Neural crest cell (in vitro differentiated cells): Measurements from ENCODE around the gene DCAF6. TPM values are rescaled to one million over a fixed set of nuclear protein-coding genes. Genes with fewer than 3 reads are reported as not detected.

Experiments
- DNase-seq: peaks from one replicate; pipeline ENCODE4 v3.0.0; 2021; ENCODE audit warnings: low read depth, mixed read lengths, low spot score
- H3K27ac Mint-ChIP-seq: one replicate; pipeline ENCODE4 v1.8.0; 2021; ENCODE audit warnings: mild to moderate bottlenecking, mixed read lengths; ENCODE audit not compliant: unreplicated experiment
- H3K27me3 Mint-ChIP-seq: 2 replicates; pipeline ENCODE4 v1.8.0; 2021; ENCODE audit warnings: low read depth, mild to moderate bottlenecking, mixed read lengths
- H3K36me3 Mint-ChIP-seq: 2 replicates; pipeline ENCODE4 v1.8.0; 2021; ENCODE audit warnings: low read depth, mild to moderate bottlenecking, mixed read lengths
- H3K4me1 Mint-ChIP-seq: 2 replicates; pipeline ENCODE4 v1.8.0; 2021; ENCODE audit warnings: mixed read lengths
- H3K4me3 Mint-ChIP-seq: one replicate; pipeline ENCODE4 v1.8.0; 2021; ENCODE audit warnings: mild to moderate bottlenecking, mixed read lengths
- H3K9me3 Mint-ChIP-seq: 2 replicates; pipeline ENCODE4 v1.8.0; 2021; ENCODE audit warnings: mixed read lengths
- microRNA-seq: library from miRNA; unstranded; fragments of <30 nt; microRNA quantifications from one replicate; pipeline ENCODE4, GENCODE V29; 2020
- total RNA-seq: library from RNA; stranded (reverse); gene quantifications from 2 replicates; pipeline ENCODE4 v1.2.1, GENCODE V29; 2021
- TF ChIP-seq, protein P1 (sequence below): fragments of 200-600 bp; sonication (generic); conservative IDR thresholded peaks from 2 replicates; pipeline ENCODE4 v1.5.0; 2021; ENCODE audit warnings: antibody characterized with exemption, mild to moderate bottlenecking

The DCAF6 gene
- total RNA-seq, 1 donor from 2014 or later: 15.9 TPM

DNA sequence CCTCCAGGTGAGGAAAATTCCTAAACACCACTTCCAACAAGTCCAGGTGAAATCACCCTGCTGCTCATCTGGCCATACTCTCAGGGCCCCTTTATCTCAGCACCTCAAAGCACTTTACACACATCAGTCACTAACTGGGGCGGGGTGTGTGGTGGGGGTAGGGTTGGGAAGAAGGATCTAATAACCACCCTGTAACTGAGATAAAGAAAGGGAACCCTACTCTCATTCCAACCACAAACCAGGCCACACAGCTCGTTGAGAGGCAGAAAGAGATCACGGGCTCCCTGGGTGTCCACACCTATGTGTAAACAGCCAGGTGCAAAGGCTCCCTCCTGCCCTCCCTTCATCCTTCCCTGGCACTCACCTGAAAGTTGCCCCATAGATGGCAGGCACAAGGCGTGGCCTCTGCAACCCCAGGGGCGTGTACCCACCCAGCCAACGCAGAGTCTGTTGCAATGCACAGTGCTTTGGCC, 179.9 kb downstream of the DCAF6 start:
- Mint-ChIP-seq H3K27me3 (no peaks in the 10 kb centered on the region), H3K4me1 (peaks cover 5% of the 10 kb centered on the region), H3K27ac (no peak overlapping the region), H3K4me3 (no peak overlapping the region), H3K36me3 (peaks cover 42% of the 10 kb centered on the region), H3K9me3 (peaks cover 10% of the 10 kb centered on the region)
- TF ChIP-seq, protein P1, sequence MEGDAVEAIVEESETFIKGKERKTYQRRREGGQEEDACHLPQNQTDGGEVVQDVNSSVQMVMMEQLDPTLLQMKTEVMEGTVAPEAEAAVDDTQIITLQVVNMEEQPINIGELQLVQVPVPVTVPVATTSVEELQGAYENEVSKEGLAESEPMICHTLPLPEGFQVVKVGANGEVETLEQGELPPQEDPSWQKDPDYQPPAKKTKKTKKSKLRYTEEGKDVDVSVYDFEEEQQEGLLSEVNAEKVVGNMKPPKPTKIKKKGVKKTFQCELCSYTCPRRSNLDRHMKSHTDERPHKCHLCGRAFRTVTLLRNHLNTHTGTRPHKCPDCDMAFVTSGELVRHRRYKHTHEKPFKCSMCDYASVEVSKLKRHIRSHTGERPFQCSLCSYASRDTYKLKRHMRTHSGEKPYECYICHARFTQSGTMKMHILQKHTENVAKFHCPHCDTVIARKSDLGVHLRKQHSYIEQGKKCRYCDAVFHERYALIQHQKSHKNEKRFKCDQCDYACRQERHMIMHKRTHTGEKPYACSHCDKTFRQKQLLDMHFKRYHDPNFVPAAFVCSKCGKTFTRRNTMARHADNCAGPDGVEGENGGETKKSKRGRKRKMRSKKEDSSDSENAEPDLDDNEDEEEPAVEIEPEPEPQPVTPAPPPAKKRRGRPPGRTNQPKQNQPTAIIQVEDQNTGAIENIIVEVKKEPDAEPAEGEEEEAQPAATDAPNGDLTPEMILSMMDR: no peak
- no peak for DNase-seq

DNA sequence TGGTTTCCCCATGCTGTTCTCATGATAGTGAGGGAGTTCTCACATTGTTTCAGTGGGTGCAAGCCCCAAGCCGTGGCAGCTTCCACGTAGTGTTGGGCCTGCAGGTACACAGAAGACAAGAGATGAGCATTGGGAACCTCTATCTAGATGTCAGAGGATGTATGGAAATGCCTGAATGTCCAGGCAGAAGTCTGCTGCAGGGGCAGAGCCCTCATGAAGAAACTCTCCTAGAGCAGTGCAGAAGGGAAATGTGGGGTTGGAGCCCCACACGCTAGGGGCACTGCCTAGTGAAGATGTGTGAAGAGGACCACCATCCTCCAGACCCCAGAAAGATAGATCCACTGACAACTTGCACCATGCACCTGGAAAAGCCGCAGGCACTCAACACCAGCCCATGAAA, 183.3 kb downstream of the DCAF6 start:
- Mint-ChIP-seq H3K4me3 (no peak overlapping the region), H3K9me3 (peaks cover 8% of the 10 kb centered on the region), H3K27ac (no peak overlapping the region), H3K4me1 (peaks cover 2% of the 10 kb centered on the region), H3K36me3 (peaks cover 44% of the 10 kb centered on the region), H3K27me3 (no peaks in the 10 kb centered on the region)
- TF ChIP-seq, protein P1: no peak
- DNase-seq: no peak

DNA sequence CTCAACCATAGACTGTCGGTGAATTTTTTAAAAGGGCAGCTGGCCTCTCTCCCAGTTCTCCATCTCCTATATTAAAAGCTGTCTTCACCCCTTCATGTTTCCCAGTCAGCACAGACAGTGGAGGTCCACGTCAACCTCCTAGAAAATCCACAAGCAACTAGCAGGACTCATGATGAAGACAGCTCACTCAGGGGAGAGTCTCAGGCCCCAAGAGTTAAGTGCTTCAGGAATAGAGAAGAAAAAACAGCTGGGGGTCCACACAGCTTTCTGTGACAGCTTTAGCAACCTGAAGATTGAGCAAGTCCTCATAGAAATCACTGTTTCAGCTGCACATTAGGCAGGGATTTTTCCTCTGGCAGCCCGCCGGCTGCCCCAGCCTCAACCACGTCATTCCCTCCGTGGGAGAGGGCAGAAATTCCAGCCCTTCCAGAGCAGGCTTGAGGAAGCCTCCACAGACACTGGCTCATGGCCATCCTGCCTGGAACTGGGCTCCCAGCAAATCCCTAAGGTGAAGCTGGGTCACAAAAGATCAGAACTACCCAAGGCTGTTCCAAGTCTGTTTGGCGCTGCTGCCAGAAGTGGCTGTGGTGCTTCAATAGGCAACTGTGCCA, 185.0 kb downstream of the DCAF6 start:
- H3K4me3 Mint-ChIP-seq: no peak overlapping the region
- no peak overlapping the region for H3K27ac Mint-ChIP-seq
- TF ChIP-seq, protein P1: no peak
- peaks cover 12% of the 10 kb centered on the region for H3K4me1 Mint-ChIP-seq
- no peaks in the 10 kb centered on the region for H3K27me3 Mint-ChIP-seq
- DNase-seq: no peak
- peaks cover 48% of the 10 kb centered on the region for H3K36me3 Mint-ChIP-seq
- peaks cover 8% of the 10 kb centered on the region for H3K9me3 Mint-ChIP-seq

- Mint-ChIP-seq H3K27ac (no peak overlapping the region), H3K4me3 (no peak overlapping the region), H3K36me3 (peaks cover 53% of the 10 kb centered on the region), H3K27me3 (no peaks in the 10 kb centered on the region), H3K4me1 (peaks cover 21% of the 10 kb centered on the region), H3K9me3 (peaks cover 2% of the 10 kb centered on the region)
- TF ChIP-seq, protein P1: no peak
- no peak for DNase-seq
Measured at GRCh38 chr1:168125051-168125450, 188.6 kb downstream of the DCAF6 start.

Small RNA genes within 50 kb of the gene (microRNA-seq; reads per million reads assigned to microRNA genes)
- gene MIR1255B2: not detected

Other genes starting within 250 kb of the DCAF6 start
- gene MPZL1, start 214.7 kb upstream of the DCAF6 start, total RNA-seq: 113 and 114 TPM in 2 replicates
- 0.66 TPM in 1 of 2 replicates, not detected in the other for gene ADCY10, start 22.5 kb upstream of the DCAF6 start, total RNA-seq
- 35.1 and 37.6 TPM in 2 replicates for gene MPC2, start 389 bp downstream of the DCAF6 start, total RNA-seq
- 47.7 and 48.7 TPM in 2 replicates for gene GPR161, start 200.2 kb downstream of the DCAF6 start, total RNA-seq
- 28.3 and 33.5 TPM in 2 replicates for gene TIPRL, start 242.3 kb downstream of the DCAF6 start, total RNA-seq